Endometrial microvascular endothelial cells (primary cell): ENCODE results near the gene TMEM117. TPM values are rescaled to one million over a fixed set of nuclear protein-coding genes. Genes with fewer than 3 reads are reported as not detected.
"Not testable (repeated sequence)": the region's sequence is repeated elsewhere in the genome, so short reads cannot be mapped to it uniquely, and the experiment has no call there.

Experiments used
- in situ Hi-C: cut with HindIII; loops from 2 replicates; pipeline ENCODE4 v1.10.0; 2017; ENCODE audit warnings: low sequenced_read_pairs, low pct_unique_long_range_greater_than_20kb; ENCODE audit errors: inconsistent ontology term
- total RNA-seq: library from RNA; depleted of rRNA; stranded (reverse); fragments of >200 nt; gene quantifications from one replicate; pipeline ENCODE4 v1.2.3, GENCODE V29; 2015; ENCODE audit errors: inconsistent ontology term

The TMEM117 gene
- total RNA-seq, 1 donor from 2014 or later = 1.9 TPM

- in situ Hi-C loops = no loop called here
Measured at GRCh38 chr12:44227616-44228015, 391.7 kb downstream of the TMEM117 start.

- in situ Hi-C loops = no loop called here
Measured at GRCh38 chr12:44229846-44230245, 394.0 kb downstream of the TMEM117 start.

- in situ Hi-C loops = no loop called here
Measured at GRCh38 chr12:44235674-44236073, 399.8 kb downstream of the TMEM117 start.

- in situ Hi-C loops = no loop called here
Measured at GRCh38 chr12:44240186-44240585, 404.3 kb downstream of the TMEM117 start.

GRCh38 chr12:44245932-44246331, 410.1 kb downstream of the TMEM117 start:
- in situ Hi-C loops = no loop called here

GRCh38 chr12:44246482-44247105, 410.7 kb downstream of the TMEM117 start:
- in situ Hi-C loops = no loop called here

GRCh38 chr12:44247588-44247987, 411.7 kb downstream of the TMEM117 start:
- in situ Hi-C loops = no loop called here

- in situ Hi-C loops = no loop called here
Measured at GRCh38 chr12:44248436-44248835, 412.6 kb downstream of the TMEM117 start.

- in situ Hi-C loops = not testable (repeated sequence)
Measured at GRCh38 chr12:44250440-44250839, 414.6 kb downstream of the TMEM117 start.

- in situ Hi-C loops = no loop called here
Measured at GRCh38 chr12:44253338-44253856, 417.5 kb downstream of the TMEM117 start.

GRCh38 chr12:44258246-44258645, 422.4 kb downstream of the TMEM117 start:
- in situ Hi-C loops = no loop called here

GRCh38 chr12:44259890-44260289, 424.0 kb downstream of the TMEM117 start:
- in situ Hi-C loops = no loop called here

GRCh38 chr12:44260581-44260980, 424.7 kb downstream of the TMEM117 start:
- in situ Hi-C loops = no loop called here

GRCh38 chr12:44285321-44285960, 449.6 kb downstream of the TMEM117 start:
- in situ Hi-C loops = no loop called here

- in situ Hi-C loops = no loop called here
Measured at GRCh38 chr12:44286336-44286735, 450.5 kb downstream of the TMEM117 start.

- in situ Hi-C loops = no loop called here
Measured at GRCh38 chr12:44286821-44287505, 451.1 kb downstream of the TMEM117 start.

- in situ Hi-C loops = no loop called here
Measured at GRCh38 chr12:44287545-44287944, 451.7 kb downstream of the TMEM117 start.

- in situ Hi-C loops = no loop called here
Measured at GRCh38 chr12:44294649-44295048, 458.8 kb downstream of the TMEM117 start.

- in situ Hi-C loops = no loop called here
Measured at GRCh38 chr12:44295958-44296623, 460.2 kb downstream of the TMEM117 start.
